ENCODE results near the gene RPL26. TPM values are rescaled to one million over a fixed set of nuclear protein-coding genes. Genes with fewer than 3 reads are reported as not detected.

Gene RPL26
- total RNA-seq, result 1,000 to 10,000 TPM; 2,907 to 3,757 TPM

- DNase-seq (ENCODE audit: low spot score in 2 of 2) (peak; percentile 93 to 96), ATAC-seq (peak; percentile 92)
- Mint-ChIP-seq H3K27ac (peak within 1 kb of the TSS; percentile 97 to 100), H3K36me3 (peaks cover 45 to 49% of the 10 kb centered on the region in 2 donors), H3K9me3 (no peaks in the 10 kb centered on the region)
Measured at GRCh38 chr17:8383143-8383822, at the start of gene RPL26. Gene RPL26 (minus strand): TSS chr17:8383193. CDS start chr17:8382310, 883 bp downstream.

DNA sequence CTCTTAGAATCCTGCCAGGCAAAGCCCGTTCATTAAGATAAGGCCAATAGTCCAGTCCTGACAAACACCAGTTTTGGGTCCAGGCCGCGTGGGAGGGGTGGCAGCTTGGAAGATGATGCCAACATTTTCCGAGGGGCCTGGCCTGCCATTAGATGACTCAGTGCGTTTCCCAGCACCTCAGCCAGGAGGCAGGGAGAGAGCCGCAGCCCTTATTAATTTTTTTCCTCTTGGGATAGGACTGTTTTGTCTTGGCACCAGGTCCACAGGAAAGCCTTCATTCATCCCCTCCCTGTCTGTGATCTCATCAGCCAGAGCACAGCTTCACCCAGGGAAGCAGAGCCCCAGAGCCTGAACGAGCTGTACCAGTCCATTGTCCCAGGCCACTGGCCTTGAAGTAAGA, 48.0 kb upstream of the RPL26 start:
- ATAC-seq (no peak), DNase-seq (ENCODE audit: low spot score in 2 of 2) (no peak)
- no peaks in the 10 kb centered on the region for H3K9me3 Mint-ChIP-seq
- no peak overlapping the region for H3K27ac Mint-ChIP-seq
- H3K36me3 Mint-ChIP-seq, result no peaks in the 10 kb centered on the region

DNA sequence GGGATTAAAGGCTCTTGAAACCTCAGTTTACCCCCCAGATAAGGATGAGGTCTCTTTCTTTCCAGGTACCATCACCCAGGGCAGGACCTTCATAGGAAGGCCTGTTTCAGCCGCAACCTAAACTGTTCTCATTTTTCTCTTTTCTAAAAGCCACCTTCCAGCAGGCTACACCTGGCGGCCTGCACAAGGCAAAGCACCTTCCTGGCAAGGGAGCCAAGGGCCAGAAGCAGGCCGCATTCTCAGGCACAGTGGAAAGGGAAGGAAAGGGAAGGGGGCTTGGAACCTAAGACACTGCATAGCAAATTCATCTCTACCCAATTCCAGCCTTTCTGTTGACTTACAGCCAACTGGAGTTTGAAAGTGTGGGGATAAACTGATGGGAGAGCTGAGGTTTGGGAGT, 43.8 kb upstream of the RPL26 start:
- ATAC-seq (no peak), DNase-seq (ENCODE audit: low spot score in 2 of 2) (no peak)

DNA sequence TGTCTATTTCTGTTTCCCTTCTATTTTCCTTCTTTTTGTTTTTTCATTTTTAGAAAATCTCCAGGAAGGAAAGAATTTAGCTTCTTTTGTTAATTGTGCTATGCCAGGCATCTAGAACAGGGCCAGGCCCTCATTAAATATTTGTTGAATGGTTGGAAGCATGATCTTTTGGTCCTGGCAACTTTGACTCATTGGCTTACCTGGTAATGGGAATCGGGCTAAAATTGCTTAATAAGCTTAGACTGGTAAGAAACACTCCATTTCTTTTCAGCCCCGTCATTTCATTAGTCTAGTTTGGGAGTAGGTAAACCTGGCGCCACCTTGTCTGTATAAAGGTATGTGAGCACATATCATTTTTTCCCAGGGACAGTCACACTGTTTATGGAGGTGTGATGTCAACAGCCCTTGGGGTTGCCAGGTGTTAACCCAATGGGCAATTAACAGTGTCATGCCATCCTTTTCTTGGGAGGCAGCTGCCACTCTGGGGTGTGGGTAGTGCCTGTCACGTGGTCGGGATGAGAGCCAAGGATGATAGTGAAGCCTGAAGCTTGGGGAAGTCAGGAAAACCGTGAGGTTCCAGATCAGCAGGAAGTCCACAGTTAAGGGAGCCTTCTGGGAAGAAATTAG, 43.2 kb upstream of the RPL26 start:
- no peaks in the 10 kb centered on the region for H3K9me3 Mint-ChIP-seq
- H3K27ac Mint-ChIP-seq, result no peak overlapping the region
- ATAC-seq (no peak), DNase-seq (ENCODE audit: low spot score in 2 of 2) (no peak)
- no peaks in the 10 kb centered on the region for H3K36me3 Mint-ChIP-seq

More for the DNA sequence above, 43.8 kb upstream of the RPL26 start:
- Mint-ChIP-seq H3K36me3 (no peaks in the 10 kb centered on the region), H3K27ac (peak overlapping the region in 1 of 2 donors; percentile 28), H3K9me3 (no peaks in the 10 kb centered on the region)

GRCh38 chr17:8421571-8421970, 38.6 kb upstream of the RPL26 start:
- Mint-ChIP-seq H3K27ac (no peak overlapping the region), H3K9me3 (no peaks in the 10 kb centered on the region), H3K36me3 (no peaks in the 10 kb centered on the region)
- DNase-seq (ENCODE audit: low spot score in 2 of 2) (no peak), ATAC-seq (no peak)

- Mint-ChIP-seq H3K9me3 (no peaks in the 10 kb centered on the region), H3K36me3 (no peaks in the 10 kb centered on the region), H3K27ac (no peak overlapping the region)
- DNase-seq (ENCODE audit: low spot score in 2 of 2), result no peak
- no peak for ATAC-seq
Measured at GRCh38 chr17:8420041-8420934, 37.3 kb upstream of the RPL26 start.

DNA sequence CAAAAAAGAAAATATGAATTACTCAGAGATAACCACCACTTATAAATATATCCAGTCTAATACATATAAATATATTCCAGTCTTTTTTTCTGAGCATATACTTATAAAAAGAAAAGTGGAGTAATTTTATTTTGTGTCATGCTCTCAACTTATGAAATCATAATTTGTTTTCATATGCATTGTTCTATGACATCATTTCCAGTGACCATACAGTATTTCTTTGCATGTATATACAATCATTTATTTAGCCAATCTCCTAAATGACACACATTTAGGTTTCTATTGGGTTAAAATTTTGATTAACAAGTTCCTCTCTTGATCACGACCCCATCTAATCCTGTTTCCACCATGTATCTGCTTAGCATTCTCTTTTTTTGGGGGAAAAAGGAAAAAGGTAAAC, 36.3 kb upstream of the RPL26 start:
- Mint-ChIP-seq H3K27ac (no peak overlapping the region), H3K36me3 (no peaks in the 10 kb centered on the region), H3K9me3 (no peaks in the 10 kb centered on the region)
- DNase-seq (ENCODE audit: low spot score in 2 of 2), result no peak
- no peak for ATAC-seq

GRCh38 chr17:8418471-8418870, 35.5 kb upstream of the RPL26 start:
- no peaks in the 10 kb centered on the region for H3K9me3 Mint-ChIP-seq
- H3K36me3 Mint-ChIP-seq, result no peaks in the 10 kb centered on the region
- ATAC-seq, result no peak
- no peak for DNase-seq (ENCODE audit: low spot score in 2 of 2)
- no peak overlapping the region for H3K27ac Mint-ChIP-seq

- H3K27ac Mint-ChIP-seq, result no peak overlapping the region
- ATAC-seq (no peak), DNase-seq (ENCODE audit: low spot score in 2 of 2) (peak in 1 of 2 donors; percentile 3)
- H3K36me3 Mint-ChIP-seq, result no peaks in the 10 kb centered on the region
- H3K9me3 Mint-ChIP-seq, result no peaks in the 10 kb centered on the region
Measured at GRCh38 chr17:8417806-8418205, 34.8 kb upstream of the RPL26 start.

- H3K27ac Mint-ChIP-seq, result no peak overlapping the region
- DNase-seq (ENCODE audit: low spot score in 2 of 2) (no peak), ATAC-seq (no peak)
- no peaks in the 10 kb centered on the region for H3K9me3 Mint-ChIP-seq
- H3K36me3 Mint-ChIP-seq, result no peaks in the 10 kb centered on the region
Measured at GRCh38 chr17:8413938-8414337, 30.9 kb upstream of the RPL26 start.

DNA sequence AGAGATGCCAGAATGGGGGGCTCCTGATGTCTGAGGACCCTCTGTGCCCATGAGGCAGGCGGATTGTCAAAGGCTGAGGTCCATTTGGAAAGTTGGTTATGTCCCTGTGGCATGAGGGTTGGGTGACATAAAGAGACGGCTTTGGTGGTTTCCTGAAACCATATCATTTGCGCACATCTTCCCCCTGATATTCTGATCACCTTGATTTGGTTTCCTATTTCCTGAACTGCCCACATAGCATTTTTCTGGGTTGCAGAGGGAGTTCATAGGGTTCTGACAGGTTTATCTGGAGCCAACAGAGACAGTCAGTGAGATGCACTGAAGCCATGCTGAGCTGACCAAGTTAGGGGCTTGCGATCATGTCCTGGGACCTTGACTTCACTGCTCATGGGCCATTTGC, 30.3 kb upstream of the RPL26 start:
- peak in 1 of 2 donors; percentile 25 for ATAC-seq
- DNase-seq (ENCODE audit: low spot score in 2 of 2), result peak in 1 of 2 donors; percentile 6
- Mint-ChIP-seq H3K36me3 (no peaks in the 10 kb centered on the region), H3K9me3 (no peaks in the 10 kb centered on the region), H3K27ac (no peak overlapping the region)

DNA sequence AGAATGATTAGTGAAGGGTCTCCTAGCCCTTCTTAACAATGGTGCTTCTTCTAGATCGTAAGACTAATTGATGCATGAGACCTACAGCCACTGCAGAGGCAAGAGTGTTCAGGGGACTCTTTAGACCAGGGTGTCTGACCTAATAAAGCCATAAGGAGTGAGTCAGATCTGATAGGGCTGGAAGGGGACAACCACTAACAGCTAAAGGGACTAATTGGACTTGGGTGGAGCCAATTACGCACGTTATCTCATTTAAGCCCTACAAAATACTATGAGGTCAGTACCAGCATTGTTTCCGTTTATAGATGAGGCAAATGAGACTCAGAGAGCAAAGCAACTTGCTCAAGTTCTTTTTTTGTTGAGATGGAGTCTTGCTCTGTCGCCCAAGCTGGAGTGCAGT, 29.1 kb upstream of the RPL26 start:
- ATAC-seq (peak in 1 of 2 donors; percentile 24), DNase-seq (ENCODE audit: low spot score in 2 of 2) (peak in 1 of 2 donors; percentile 4)
- no peaks in the 10 kb centered on the region for H3K36me3 Mint-ChIP-seq
- H3K27ac Mint-ChIP-seq, result no peak overlapping the region
- no peaks in the 10 kb centered on the region for H3K9me3 Mint-ChIP-seq

DNA sequence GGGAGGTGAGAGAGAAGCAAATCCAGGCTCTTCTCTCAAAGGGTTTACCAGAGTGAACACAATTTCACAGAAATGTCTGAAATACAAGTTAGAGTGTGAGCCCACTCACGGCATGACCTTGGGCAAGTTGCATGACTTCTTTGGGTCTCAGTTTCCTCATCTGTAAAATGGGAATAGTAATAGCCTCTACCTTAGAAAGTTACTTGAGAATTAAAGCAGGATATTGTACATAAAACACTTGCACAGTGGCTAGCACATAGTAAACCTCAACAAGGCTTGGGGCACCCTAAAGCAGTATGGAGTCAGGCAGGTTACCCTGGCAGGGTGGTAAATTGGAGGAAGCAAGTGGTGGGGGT, 27.9 kb upstream of the RPL26 start:
- Mint-ChIP-seq H3K9me3 (no peaks in the 10 kb centered on the region), H3K27ac (no peak overlapping the region), H3K36me3 (no peaks in the 10 kb centered on the region)
- ATAC-seq (no peak), DNase-seq (ENCODE audit: low spot score in 2 of 2) (no peak)

DNA sequence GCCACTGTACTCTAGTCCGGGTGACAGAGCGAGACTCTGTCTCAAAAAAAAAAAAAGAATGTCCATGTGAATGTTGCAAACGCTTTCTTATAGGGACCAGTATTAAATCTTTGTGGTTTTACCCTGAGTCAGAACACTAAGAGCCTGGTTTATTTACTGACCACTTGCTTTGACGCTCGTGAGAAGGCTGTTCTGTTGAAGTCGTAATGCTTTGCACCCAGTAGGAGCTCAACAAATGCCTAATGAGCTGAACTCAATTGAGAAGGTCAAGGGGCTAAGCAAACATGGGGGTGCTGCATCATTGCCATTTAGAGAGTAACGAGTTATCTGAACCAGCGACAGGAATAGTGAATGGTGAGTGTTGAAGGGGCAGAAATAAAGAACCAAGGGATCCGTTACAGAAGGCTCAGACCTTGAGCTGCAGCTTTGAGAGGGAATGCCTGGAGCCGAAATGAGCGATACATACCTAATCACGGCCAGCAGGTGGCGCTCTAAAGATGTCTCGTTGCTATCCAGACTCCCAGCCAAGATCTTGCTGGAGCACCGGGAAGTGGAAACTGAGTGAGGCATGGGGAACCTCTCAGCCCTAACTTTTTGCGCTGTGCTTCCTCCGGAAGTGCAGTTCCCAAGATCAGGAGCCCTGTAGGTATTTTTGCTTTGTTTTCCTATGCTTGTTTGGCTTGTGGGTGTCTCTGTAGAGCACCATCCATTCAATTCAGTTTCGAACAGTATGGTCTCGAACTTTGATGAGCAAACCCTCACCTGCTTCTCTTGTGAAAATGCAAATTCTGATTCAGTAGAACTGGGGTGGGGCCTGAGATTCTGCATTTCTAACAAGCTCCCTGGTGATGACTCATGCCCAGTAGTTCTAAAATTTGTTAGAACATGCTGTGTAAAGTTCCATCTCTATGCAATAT, 27.2 kb upstream of the RPL26 start:
- ATAC-seq (peak; percentile 81 to 82), DNase-seq (ENCODE audit: low spot score in 2 of 2) (peak; percentile 67 to 72)
- H3K36me3 Mint-ChIP-seq, result no peaks in the 10 kb centered on the region
- no peak overlapping the region for H3K27ac Mint-ChIP-seq
- H3K9me3 Mint-ChIP-seq, result no peaks in the 10 kb centered on the region

GRCh38 chr17:8408371-8408770, 25.4 kb upstream of the RPL26 start:
- ATAC-seq, result no peak
- peak overlapping the region in 1 of 2 donors; percentile 18 for H3K27ac Mint-ChIP-seq
- H3K36me3 Mint-ChIP-seq, result no peaks in the 10 kb centered on the region
- DNase-seq (ENCODE audit: low spot score in 2 of 2), result peak in 1 of 2 donors; percentile 31
- no peaks in the 10 kb centered on the region for H3K9me3 Mint-ChIP-seq

DNA sequence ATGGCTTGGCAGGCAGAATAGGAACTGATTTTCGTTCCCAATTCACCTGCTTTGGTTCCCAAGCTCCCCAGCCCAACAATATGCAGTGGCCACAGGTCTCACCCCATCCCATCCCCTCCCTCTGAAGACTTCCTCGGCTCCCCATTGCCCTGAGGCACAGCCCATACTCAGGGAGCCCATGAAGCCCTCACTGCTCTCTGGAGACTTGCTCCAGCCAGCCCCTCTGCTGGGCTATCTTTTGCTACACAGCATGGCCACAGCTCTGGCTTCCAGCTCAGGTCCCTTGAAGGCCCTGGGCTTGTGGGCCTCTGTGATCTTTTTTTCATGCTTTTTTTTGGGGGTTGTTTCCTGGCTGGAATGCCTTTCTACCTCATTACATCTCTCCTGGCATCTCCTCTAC, 23.2 kb upstream of the RPL26 start:
- Mint-ChIP-seq H3K9me3 (no peaks in the 10 kb centered on the region), H3K36me3 (no peaks in the 10 kb centered on the region), H3K27ac (no peak overlapping the region)
- DNase-seq (ENCODE audit: low spot score in 2 of 2) (no peak), ATAC-seq (no peak)
